ENCODE results near the gene SPPL3.
"Not testable (repeated sequence)": the region's sequence is repeated elsewhere in the genome, so short reads cannot be mapped to it uniquely, and the experiment has no call there.

The SPPL3 gene, protein sequence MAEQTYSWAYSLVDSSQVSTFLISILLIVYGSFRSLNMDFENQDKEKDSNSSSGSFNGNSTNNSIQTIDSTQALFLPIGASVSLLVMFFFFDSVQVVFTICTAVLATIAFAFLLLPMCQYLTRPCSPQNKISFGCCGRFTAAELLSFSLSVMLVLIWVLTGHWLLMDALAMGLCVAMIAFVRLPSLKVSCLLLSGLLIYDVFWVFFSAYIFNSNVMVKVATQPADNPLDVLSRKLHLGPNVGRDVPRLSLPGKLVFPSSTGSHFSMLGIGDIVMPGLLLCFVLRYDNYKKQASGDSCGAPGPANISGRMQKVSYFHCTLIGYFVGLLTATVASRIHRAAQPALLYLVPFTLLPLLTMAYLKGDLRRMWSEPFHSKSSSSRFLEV

DNA sequence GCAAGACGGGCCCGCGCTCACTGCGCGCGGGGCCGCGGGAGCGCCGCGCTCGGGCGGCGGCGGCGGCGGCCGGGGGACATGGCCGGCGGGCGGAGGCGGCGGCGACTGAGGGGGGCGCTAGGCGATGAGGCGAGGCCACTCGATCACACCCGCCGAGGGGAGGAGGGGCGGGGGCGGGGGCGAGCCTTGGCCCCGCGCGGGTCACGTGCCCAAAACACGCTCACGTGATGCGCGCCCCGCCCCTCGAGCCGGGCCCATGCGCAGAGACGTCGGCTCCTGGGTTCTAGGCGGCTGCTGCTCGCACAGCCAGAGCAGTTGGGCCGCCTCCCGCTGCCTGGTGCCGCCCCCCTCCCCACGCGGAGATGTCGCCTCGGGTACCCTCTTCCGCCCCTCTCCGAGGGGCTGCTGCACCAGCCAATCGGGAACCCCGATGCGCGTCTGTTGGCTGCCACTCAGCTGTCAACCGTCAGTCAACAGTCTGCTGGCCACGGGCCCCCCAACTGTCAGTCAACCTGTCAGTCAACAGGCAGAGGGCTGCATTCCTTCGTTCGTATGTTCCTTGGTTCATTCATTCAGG, at the start of gene SPPL3:
TSS of gene SPPL3 (minus strand) at position 162 of the 577 bp plus-strand sequence. CDS start 491 bp downstream, outside the sequence.
- DNase-seq, result peak; percentile 91 to 93

DNA sequence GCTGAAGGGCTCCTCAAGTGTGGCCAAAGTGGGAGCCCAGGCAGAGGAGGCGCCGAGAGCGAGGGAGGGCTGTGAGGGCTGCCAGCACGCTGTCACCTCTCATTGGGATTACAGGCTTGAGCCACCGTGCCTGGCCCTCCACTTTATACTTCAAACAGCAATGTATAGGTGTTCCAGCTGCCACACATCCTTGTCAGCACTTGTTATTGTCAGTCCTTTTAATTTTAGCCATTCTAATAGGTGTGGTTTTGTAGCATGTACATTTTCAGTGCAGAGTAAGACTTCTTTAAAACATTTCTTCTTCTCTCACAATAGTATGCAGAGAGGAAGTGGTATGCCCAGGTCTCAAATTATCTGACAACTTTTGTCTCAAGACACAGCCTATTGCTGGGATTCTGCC, 46.6 kb upstream of the SPPL3 start:
- DNase-seq, result no peak

DNA sequence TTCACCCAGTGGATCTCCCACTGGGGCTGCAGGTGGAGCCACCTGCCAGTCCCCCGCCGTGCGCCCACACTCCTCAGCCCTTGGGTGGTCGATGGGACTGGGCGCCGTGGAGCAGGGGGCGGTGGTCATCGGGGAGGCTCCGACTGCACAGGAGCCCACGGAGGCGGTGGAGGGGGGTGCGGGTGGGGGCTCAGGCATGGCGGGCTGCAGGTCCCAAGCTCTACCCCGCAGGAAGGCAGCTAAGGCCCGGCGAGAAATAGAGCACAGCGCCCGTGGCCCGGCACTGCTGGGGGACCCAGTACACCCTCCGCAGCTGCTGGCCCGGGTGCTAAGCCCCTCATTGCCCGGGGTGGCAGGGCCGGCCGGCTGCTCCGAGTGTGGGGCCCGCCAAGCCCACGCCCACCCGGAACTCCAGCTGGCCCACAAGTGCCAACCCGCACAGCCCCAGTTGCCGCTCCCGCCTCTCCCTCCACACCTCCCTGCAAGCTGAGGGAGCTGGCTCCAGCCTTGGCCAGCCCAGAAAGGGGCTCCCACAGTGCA, 46.2 kb upstream of the SPPL3 start:
- DNase-seq, result not testable (repeated sequence)

DNA sequence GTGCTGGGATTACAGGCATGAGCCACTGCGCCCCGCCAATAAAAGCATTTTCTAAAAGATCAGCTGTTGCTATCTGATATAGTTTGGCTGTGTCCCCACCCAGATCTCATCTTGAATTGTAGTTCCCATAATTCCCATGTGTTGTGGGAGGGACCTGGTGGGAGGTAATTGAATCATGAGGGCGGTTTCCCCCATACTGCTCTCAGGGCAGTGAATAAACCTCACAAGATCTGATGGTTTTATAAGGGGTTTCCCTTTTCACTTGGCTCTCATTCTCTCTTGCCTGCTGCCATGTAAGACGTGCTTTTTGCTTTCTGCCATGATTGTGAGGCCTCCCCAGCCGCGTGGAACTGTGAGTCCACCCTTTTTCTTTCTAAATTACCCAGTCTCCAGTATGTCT, 41.4 kb upstream of the SPPL3 start:
- DNase-seq, result not testable (repeated sequence)

DNA sequence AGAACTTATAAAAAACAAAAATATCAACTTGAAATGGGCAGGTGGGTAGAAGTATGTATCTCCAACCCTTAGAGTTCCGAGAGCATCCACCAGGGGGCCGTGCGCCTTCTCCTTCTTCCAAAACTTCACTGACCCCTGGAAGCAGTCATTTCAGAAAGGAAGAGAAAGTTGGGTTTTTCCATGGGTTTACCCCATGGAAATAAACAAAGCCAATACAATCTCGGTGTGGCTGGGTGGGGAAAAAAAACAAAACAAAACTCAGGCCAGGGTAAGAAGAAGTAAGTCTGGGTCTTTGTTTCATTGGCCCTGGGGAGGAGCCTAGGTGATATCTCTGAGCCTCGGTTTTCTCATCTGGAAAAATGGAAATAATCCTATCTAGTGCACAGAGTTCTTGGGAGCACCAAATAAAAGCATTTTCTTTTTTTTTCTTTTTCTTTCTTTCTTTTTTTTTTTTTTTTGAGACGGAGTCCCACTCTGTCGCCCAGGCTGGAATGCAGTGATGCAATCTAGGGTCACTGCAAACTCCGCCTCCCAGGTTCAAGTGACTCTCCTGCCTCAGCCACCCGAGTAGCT, 40.6 kb upstream of the SPPL3 start:
- no peak for DNase-seq

DNA sequence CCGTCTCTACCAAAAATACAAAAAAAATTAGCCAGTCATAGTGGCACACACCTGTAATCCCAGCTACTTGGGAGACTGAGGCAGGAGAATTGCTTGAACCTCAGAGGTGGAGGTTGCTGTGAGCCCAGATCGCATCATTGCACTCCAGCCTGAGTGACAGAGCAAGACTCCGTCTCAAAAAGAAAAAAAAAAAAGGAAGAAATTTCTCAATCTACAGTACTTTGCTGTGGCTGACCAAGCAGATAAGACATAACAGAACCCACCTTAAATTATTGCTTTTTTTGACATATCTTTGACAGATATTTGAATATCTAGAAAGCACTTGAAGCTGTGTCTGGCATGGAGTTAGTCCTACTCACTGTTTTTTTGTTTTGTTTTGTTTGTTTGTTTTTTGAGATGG, 39.3 kb upstream of the SPPL3 start:
- DNase-seq, result no peak

DNA sequence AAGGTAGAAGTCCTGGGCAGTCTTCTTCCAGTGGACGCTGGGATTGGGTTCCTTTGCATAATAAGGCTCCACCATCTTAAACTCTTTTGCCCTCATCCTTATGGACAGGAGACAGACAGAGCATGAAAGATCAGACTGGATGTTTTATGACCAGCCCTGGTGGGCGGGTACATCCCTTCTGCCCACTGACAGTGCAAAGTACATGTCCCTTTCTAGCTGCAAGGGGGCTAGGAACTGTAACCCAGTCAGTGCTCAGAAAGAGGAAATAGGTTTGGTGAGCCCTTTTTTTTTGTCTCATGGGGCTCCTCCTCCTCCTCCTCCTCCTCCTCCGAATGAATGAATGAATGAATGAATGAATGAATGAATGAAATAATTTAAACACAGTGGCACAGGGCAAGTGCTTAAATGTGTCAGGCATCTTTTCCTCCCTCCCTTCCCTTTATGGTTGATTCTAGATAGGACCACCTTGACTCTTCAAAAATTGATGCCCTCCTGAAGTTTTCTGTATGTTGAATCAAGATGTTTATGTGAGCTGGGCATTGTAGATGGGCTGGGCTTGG, 37.8 kb upstream of the SPPL3 start:
- no peak for DNase-seq

DNA sequence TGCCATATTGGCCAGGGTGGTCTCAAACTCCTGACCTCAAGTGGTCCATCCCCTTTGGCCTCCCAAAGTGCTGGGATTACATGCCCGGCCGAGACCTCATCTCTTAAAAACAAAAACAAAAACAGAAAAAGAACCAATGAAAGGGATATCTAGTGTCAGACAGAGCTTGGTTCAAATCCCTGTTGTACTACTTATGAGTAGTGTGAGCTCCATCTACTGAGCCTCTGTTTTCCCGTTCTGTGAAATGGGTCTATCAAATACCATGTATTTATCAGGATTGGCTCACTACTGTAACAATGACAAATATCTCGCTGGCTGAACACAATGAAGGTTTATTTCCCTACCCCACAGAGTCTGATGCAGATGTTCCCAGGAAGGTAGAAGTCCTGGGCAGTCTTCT, 37.3 kb upstream of the SPPL3 start:
- DNase-seq, result no peak

DNA sequence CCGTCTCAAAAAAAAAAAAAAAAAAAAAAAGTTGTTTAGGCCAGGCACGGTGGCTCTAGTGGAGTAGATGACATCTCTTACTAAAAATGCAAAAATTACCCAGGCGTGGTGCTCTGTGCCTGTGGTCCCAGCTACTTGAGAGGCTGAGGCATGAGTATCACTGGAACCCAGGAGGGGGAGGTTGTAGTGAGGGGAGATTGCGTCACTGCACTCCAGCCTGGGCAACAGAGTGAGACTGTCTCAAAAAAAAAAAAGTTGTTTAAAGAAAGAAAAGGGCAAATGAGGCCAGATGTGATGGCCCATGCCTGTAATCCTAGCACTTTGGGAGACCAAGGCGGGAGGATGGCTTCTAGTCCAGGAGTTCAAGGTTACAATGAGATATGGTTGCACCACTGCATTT, 36.6 kb upstream of the SPPL3 start:
- no peak for DNase-seq

DNA sequence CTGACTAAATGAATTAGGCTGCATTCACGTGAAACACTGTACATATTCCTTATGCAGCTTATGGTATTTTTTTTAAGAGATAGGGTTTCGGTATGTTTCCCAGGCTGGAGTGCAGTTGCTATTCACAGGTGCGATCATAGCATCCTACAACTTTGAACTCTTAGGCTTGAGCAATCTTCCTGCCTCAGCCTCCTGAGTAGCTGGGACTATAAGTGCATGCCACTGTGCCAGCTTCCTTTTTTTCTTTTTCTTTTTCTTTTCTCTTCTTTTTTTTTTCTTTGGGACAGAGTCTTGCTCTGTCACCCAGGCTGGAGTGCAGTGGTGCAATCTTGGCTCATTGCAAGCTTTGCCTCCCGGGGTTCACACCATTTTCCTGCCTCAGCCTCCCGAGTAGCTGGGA, 35.8 kb upstream of the SPPL3 start:
- DNase-seq, result no peak

DNA sequence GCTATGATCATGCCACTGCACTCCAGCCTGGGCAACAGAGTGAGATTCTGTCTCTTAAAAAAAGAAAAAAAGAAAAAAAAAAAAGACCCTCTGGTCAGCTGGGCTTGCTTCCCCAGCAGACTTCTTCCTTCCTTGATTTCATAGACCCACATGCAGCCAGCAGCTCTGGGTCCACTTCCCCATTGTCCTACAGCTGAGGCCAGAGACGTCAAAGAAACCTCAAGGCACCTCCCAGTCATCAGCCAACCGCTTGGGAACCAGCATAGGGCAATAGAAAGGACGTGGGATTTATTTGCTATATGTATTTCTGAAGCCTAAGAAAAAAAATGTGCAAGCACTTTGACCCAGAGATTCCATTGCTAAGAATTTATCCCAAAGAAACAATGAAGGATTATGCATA, 35.4 kb upstream of the SPPL3 start:
- DNase-seq, result no peak

DNA sequence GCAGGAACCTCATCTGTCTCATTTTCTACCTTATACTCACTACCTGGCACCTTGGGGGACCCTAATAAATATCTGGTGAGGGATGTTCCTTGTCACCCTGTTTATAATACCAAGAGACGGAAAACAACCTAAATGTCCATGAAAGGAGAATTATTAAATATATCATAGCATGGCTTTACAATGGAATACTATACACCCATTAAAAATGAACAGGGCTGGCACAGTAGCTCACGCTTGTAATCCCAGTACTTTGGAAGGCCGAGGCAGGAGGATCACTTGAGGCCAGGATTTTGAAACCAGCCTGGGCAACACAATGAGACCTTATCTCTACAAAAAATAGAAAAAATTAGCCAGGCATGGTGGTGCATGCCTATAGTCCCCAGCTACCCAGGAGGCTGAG, 34.3 kb upstream of the SPPL3 start:
- no peak for DNase-seq

DNA sequence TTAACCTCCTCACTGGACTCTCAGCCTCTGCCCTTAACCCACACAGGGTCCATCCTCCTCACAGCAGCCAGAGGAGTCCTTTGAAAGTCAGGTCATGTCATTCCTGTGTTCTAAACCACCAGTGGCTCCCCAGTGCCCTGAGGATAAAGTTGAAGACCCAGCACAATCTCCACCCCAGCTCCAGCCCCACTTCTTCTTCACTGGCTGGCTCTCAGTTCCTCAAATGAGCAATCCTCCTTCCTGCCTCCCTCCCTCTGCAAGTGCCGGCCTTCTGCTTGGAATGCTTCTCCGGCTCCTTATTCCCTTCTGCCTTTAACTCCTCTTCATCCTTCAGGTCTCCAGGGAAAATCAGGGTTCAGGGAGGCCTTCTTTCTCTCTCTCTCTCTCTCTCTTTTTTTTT, 32.0 kb upstream of the SPPL3 start:
- DNase-seq, result no peak

DNA sequence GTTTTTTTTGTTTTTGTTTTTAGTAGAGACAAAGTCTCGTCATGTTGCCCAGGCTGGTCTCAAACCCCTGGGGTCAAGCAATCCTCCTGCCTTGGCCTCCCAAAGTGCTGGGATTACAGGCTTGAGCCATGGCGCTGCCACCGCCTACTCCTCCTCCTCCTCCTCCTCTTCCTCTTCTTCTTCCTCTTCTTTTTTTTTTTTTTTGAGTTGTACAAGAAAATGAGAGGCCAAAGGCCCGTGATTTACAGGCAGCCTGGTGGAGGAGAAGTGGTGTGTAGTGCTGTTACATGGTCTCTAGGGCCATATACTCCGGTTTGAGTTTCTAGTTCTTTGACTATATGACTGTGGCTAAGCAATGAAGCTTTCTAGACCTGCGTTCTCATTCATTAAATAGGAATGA, 29.6 kb upstream of the SPPL3 start:
- DNase-seq, result no peak

DNA sequence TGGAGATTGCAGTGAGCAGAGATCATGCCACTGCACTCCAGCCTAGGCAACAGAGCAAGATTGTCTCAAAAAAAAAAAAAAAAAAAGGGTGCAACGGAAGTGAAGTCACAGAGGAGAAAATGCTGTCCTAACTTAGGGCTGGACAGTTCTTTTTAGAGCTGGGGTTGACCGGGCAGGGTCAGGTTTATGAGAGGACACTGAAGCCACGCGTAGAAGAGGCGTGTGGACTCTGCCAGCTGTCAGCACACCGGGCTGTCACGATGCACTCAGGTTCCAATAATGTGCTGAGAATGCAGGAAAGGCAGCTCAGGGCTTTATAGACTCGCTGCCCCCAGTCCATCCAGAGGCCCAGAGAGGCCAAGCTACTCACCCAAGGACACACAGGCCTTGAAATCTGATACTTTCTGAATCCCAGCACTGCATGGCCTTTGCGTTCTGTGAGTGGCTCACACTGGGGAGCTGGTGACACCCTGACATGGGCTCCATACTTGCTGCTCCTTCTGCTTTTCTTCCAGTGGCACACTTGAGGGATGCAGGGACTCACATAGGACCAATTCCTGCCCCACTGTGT, 28.9 kb upstream of the SPPL3 start:
- DNase-seq, result no peak

DNA sequence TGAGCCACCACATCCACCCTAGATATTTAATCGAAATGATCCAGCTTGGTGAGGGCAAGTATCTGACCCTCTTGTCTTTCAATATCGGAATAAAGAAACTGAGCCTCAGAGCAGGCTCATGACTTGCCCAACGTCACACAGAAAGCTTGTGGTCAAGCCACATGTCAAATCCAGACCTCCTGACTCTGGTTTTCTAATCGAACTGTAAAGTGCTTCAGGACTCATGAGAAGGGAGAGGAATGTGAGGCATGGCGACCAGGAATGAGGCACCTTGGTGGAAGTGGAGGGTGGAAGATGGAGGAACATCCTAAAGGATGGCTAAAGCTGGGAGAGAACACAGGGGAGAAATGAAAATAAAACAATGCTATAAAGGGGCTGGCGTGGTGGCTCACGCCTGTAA, 27.9 kb upstream of the SPPL3 start:
- DNase-seq, result no peak

DNA sequence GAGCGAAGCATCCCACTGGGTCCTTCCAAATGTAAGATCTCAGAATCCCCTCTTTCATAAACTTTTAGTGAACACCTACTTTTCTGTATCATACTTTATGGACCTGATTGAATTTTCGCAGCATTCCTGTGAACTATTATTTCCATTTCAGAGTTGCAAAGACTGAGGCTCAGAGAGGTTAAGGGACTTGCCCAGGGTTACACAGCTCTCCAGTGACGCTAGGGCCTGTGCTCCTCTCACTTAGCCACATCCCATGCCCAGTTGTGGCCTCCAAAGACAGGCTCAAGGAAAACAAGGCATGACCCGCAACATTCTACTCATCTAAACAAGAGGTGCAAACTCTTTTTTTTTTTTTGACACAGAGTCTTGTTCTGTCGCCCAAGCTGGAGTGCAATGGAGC, 25.9 kb upstream of the SPPL3 start:
- DNase-seq, result no peak

DNA sequence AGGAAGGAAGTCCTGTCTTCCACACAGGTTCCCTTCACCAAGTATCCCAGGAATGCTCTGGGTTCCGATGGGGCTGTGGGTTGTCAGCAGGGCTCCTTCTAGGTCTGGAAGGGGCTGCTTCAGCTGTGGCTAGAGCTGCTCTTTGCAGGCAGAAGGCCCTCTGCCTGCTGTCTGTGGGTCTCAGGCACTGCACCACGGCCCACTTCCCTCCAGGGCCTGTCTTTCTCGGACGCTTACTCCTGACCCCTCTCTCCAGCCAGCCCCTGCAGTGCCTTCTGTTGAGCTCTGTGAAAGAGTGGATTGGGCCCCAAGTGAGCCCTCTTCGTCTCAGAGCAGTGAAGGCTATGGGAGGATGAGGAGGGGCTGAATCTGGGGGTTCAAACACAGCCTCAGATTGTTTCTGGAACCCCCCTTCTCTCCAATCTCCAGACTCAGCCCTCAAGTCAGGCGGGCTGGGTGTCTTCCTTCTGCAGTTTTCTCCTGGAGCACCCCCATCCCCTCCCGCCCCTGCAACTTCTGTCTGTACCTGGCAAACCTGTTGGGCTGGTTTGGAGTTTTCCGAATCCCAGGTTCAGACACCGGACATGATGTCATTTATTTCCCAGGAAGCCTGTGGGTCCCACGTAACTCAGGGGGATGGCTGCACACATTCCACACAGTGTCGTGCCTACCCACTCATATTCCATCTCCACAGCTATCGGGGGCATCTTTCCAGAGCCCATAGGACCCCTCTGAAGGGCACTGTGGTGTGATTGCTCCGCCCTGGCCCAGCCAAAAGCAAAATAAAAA, 24.9 kb upstream of the SPPL3 start:
- DNase-seq, result no peak

DNA sequence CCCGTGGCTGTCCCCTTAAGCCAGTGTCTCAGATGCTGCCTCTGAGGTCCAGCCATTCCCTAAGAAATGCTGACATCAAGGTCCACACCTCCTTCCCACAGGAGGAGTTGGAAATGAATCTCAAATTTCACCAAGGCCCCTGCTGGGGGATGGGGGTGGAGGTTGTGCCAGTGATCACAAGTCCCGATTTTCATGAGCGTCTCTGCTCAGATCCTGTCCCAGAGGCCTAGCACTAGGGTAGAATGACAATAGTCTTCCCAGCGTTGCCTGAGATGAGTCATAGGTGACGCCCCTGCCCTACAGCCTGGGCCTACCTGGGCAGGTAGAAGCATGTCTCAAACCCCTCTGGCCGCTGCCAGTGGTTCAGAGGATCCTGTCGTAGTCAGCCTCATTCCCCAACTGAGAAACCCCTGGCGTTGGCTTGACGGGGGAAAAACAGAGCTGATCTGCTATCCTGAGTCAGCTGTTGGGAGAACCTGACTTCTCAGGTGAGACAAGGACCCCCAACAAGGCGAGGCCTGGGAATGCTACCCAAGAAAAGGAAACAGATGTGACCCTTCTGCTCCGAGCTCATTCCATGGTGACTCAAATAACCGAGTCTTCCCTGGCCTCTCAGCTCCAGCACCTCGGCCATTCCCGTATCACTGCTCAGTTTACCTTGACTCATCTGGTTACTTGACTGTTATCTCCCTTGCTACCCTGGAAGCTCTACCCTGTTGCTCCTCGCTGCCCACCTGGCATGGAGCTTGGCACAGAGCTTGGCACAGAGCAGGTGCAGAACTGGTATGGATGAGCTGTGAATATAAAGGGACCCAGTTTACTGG, 21.8 kb upstream of the SPPL3 start:
- no peak for DNase-seq

DNA sequence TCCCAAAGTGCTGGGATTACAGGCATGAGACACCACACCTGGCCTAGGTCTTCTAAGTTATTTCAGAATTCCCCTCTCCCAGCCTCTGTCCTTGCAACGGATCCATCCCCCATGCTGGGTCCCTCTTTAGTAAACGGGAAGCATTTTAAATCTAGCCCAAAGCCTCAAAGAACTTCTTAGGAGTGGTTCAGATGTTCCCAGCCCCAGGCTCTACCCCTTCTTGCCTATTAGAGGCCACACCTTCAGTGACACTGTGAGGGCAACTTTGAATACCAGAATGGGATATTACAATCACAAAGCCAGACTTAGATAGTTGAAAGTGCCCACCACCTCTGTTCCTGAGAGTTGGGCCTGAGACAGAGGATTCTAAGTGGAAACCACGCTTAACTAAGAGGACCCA, 18.1 kb upstream of the SPPL3 start:
- no peak for DNase-seq

DNA sequence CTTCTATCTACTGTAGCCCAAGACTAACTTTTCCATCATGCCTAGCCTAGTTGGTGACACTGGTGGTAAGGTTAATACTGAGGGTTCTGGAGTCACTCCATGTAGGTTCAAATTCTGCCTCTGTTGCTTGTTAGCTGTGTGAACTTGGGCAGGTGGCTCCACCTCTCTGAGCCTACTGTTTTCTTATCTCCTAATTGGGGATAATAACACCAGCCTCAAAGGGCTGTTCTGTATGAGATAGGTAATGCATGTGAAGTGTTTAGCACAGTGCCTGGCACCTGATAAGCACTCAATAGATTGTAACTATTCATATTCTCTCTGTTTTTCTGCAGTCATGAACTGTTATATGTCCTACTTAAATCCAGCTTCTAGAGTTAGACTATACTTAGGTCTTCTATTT, 17.5 kb upstream of the SPPL3 start:
- DNase-seq, result no peak

DNA sequence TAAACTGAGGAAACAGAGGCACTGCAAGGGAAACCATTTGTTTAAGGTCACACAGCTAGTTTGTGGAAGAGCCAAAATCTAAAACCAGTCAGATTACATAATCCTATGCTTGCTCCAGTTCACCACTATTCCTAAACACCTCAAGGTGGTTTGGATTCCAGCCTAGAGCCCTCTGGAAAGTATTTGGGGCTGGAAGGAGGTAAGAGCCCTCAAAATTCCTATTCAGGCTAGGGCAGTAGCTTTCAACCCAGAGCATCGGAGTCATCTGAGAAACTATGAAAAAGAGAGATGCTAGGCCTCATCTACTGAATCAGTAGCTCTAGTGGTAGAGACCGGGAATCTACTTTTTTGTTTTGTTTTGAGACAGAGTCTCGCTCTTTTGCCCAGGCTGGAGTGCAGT, 16.0 kb upstream of the SPPL3 start:
- no peak for DNase-seq
